Thyroid gland (tissue), 4 donors: ENCODE results near the gene RPS6KA5.

Experiments
- CTCF ChIP-seq, 6 experiments: fragments of 200-600 bp in 3 of 6; fragments of 450-650 bp in 3 of 6; sonication (generic) in 3 of 6; IDR thresholded peaks; one replicate each; pipeline ENCODE4 v1.5.1; 2016 to 2019; ENCODE audit warnings: antibody characterized with exemption in 6 of 6, mild to moderate bottlenecking in 2 of 6, inconsistent platforms in 1 of 6, moderate library complexity in 1 of 6
- POLR2A ChIP-seq, 2 donors: fragments of 450-650 bp; IDR thresholded peaks; one replicate each; pipeline ENCODE4 v1.6.1; 2017; ENCODE audit warnings: antibody characterized with exemption in 2 of 2, mild to moderate bottlenecking in 2 of 2, moderate library complexity in 1 of 2

GRCh38 chr14:91090743-91091142 lies 30.3 kb upstream of the RPS6KA5 start:
- TF ChIP-seq CTCF (IDR thresholded peaks at IDR 0.05) (no peak), POLR2A (IDR thresholded peaks at IDR 0.05) (no peak)
